ENCODE data around the gene INPP4B.

The INPP4B gene

DNA sequence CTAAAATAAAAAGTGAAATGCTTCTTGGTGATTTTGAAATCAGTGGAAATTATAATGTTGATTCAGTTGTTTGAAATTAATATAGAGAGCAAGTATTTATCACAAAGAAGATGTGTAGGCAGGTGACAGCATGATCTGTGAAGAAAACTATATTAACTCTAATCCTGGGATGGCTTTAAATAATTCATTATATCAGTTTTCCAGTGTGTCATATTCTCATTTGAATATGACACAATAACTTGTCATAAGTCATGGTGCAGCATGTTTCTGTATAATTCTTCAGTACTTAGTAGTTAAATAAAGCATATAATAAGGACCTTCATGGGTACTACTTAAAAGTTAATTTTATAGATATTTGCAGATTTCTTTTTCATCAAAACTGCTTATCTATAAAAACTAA is 573.6 kb downstream of the INPP4B start:
- no peak for DNase-seq

DNA sequence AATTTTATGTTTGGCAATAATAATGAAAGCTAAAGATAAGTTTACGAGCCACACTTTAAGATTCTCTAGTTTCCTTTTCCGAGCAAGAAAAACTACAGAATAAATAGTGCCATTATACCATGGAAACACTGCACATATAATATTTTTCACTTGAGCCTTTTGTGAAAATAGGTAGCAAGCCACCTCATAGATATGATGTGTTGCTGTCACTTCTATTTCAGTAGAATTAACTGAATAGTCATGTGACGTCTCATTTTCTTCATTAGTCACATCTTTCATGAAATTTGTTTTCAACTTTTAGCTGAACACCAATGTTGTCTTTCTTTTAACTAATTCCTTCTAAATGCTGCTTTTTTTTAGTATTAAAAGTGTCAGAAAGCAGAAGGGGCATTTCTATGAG is 574.3 kb downstream of the INPP4B start:
- DNase-seq = no peak

DNA sequence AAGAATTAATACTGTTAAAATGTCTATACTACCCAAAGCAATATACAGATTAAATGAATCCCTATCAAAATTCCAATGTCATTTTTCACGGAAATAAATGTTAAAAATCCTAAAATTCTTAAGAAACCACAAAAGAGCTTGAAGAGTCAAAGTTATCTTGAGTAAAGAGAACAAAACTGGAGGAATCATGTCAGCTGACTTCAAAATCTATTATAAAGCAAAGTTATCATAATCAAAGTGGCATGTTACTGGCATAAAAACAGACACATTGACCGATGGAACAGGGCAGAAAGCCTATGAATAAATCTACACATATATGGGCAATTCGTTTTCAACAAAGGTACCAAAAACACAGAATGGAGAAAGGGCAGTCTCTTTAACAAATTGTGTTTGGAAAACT is 579.0 kb downstream of the INPP4B start:
- DNase-seq = no peak

DNA sequence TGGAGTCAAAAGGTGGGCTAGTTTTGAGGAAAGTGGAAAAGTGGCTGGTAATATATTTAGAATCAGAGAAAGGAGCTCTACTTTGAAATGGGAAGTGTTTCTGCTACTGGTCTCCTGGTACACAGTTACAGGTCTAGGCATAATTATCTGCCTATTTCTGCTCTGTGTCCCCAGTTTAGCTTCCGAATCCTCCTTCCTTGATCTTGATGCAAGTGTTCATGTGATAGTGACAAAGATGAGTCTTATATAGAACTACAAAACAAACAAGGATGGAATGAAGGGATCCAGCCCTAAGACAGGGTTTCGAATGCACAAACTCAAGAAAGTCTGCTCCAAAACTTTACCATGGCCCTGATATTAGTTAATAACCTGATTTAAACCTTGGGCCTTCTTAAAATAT is 580.2 kb downstream of the INPP4B start:
- no peak for DNase-seq

DNA sequence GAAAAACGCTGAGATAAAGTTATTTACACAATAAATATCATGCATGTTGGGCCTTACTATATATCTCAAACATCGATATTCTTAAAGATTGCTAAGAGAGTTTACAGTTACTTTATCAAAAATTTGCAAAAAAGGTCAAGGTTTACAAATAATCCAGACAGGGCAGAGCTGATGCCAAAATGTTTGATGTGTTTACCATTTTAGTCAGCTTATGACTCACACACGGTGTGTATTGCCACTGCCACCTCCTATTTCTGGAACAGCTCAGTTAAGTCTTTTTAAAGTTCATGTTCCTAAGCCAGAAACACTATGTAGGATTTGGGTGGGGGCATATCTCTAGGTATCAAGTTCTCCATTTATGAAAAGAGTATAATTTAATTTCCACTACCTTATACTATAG is 580.6 kb downstream of the INPP4B start:
- no peak for DNase-seq

DNA sequence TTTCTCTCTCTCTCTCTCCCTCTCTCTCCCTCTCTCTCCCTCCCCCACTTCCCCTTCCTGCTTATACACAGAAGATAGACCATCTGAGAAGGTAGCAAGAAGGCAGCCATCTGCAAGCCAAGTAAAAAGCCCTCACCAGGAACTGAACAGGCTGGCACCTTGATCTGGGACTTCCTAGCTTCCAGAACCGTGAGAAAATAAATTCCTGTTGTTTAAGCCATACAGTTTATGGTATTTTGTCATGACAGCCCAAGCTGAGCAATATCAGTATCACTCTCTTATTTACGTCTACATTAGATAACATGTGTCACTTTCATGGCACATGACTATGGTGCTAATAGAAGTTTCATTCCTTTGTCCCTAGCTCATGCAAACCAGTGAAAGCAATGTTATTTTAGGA is 581.1 kb downstream of the INPP4B start:
- no peak for DNase-seq

DNA sequence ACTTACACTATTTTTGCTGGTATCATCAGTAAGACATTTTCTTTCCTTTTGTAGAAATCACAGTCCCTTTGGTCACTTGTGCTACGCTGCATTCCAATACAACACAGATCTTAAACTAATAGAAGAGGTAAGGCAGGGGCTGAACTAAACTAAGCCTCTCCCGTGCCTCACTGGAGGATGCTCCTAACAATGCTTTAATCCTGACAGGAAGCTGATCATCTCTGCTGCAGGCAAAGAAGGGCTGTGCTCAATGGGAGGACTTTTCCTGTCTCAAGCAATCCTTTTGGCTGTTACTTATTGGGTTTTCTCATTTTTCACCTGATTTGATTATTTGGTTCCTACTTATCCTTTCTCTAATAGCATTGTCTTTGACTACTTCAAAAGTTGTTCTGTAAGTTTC is 583.1 kb downstream of the INPP4B start:
- DNase-seq = no peak

DNA sequence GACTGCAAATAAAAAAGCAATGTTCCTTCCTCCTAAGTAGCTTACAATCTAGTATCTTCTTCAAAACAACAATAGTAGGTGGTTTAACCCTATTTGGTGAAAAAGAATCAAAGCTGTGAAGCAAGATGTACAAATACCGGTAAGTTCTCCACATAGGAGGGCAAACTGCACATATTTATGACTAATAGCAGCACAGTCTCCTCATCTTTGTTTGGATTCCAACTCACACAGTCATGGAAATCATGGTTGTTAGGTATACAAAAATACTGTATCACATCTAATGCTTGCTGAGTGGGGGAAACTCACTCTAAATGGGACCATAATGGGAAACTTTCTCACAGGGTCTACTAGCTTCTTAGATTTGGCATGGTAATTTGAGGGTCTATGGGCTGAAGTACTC is 597.2 kb downstream of the INPP4B start:
- DNase-seq = no peak

DNA sequence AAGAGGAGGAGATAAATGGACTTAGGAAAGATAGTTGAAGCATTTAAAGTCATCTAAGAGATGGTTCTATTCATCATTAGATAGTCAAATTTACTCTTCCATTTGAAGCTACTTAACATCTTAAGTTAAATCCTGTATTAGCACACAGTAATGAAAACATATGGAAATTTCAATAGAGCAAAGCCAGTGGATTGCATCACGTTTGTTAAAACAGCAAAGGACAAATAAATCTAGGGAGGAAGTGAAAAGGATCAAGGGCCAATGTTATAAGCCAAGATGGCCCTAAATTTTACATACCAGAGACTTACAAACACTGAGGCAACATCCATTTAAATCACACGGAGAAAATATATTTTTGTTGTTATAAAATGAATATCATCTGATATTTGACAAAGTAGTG is 602.8 kb downstream of the INPP4B start:
- DNase-seq = no peak

DNA sequence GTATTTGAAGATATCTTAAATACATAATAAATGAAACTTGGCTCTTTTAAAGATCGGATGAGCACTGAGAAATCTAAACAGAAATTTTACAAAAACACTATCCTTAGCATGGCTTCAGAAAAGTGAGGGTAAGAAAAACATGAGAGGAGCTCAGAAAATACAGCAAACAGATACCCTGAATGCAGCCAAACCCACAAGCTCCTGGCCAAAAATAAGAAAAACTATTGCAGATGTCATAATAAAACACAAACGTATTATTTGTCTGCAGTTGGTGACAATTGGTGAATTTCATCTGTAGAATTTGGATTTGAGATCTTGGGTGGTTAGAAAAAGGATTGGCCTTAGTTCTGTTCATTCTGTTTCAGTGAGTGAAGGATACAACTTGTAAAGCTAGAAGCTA is 603.9 kb downstream of the INPP4B start:
- DNase-seq = no peak

DNA sequence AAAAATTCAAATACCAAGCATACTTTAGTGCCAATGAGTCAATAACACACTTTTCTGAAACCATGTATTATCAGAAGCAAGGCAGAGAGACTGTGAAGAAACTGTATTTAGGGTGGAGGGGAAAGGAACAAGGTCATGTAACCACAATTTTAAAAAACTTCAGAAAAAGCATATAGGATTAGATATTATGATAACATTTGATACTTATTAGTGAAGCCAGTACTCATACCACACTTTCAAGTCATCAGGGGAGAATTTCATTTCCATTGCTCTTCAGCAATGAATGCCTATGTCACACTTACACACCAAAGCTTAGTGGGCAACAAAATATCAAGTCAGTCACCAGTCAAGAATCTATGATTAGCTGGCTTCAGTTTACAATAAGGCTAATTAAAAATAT is 607.5 kb downstream of the INPP4B start:
- no peak for DNase-seq

DNA sequence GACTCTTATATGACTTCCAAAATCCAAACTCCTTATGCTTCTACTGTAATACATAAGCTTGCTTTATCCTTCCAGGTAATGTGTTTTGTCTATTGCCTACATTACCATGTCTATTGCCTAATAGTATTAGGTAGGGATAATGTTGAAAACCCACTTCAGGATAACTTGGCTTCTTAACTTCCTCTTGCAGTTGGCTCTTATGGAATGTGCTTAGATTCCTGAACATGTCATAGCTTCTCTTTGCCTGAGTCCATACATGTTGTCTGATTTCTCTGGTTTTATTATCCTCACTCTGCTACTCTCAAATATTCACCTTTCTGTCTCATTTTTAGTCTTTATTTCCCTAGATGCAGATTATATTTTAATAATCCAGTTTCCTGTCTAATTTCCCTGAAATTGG is 609.8 kb downstream of the INPP4B start:
- no peak for DNase-seq

DNA sequence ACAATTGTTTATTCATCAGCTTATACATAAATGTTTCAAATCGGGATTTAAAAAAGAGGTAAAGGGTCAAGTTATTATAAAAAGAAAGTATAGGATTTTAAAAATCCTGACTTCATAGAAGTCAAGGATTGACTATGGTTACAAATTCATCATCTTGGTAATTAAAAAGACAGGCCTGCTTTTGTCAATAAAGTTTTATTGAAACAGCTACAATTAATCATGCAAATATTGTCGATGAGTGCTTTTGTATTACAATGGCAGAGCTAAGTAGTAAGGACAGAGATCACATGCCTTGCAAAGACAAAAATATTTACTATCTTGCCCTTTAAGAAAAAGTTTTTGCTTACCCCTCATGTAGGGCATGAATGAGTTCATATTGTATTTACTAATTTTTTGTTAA is 614.3 kb downstream of the INPP4B start:
- DNase-seq = no peak

DNA sequence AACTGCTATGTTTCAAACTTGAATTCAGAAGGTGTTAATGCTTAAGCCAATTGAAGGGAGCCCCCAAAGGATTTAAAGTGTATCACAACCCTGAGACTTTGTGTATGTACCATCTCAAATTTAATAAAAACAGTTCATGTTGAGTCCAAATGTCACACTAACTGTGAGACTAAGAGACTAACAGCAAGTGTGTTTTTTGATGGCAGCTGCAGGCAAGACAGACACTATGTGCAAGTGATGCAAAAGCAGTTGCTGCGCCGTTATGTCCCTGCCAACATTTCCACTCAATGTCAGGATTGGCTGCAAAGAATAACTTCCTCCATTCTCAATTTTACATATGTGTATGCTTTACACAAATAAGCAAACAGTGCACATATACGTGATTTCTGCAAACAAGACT is 615.1 kb downstream of the INPP4B start:
- DNase-seq = no peak

DNA sequence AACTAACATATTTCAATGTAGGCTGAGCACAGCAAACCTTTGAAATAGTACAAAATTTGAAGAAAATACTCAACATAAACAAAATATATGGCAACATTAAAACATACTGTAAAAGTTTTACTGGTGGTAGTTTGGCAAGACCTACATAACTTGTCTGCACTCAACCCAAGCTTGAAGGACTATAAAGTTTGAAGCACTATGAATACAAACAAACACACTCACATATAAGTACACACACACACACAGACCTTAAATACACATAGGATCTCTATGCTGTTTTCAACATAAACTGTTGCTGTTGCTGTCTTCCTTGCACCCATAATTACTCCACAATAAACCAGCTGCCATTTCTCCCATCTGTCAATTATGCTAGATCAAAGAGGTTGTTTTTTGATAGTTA is 620.1 kb downstream of the INPP4B start:
- no peak for DNase-seq

DNA sequence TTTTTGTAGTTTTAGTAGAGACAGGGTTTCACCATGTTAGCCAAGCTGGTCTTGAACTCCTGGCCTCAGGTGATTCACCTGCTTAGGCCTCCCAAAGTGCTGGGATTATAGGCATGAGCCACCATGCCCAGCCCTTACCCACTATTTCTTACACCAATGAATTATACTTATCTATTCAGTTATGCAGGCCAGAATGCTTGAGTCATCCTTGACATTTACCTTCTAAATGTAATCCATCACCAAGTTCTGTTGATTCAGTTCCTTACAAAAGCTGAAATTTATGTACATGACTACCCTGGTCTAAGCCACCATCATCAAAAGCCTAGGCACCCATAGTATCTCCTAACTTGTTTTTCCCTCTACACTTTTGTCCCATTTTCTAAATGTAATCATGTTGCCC is 624.0 kb downstream of the INPP4B start:
- DNase-seq = no peak

DNA sequence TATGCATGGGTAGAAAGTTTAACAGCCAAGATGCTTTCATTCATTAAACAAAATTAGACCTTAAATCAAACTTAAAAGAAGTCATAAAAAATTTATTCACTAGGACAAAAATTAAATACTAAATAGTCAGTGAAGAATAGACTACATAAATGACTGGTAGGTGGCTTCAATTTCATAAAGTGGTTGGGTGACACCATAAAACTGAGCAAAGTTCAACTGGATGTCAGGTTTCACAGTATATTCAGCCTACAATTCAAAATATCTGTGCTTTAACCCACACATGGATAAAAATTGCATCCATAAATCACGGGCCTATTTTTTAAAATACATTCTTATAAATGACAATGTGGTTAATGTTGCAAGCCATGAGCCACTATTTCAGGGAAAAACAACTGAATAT is 627.4 kb downstream of the INPP4B start:
- no peak for DNase-seq

DNA sequence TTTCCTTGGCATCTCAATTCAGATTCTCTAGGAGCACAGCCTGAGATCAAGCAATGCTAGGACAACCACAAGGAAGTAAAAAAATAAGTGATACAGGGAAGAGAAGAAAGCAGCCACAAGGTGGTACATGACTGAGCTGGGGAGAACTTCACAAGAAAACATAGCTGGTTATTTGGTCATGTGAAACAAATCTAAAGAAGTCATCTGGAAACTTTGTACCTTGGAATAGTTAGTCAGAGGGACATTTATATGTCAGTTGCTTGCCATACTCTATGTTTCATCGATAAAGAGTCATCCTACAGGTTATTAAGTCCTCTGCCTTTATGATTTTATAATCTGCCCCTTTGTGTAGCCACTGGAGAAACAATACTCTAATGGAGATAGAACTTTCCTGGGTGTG is 634.7 kb downstream of the INPP4B start:
- no peak for DNase-seq

DNA sequence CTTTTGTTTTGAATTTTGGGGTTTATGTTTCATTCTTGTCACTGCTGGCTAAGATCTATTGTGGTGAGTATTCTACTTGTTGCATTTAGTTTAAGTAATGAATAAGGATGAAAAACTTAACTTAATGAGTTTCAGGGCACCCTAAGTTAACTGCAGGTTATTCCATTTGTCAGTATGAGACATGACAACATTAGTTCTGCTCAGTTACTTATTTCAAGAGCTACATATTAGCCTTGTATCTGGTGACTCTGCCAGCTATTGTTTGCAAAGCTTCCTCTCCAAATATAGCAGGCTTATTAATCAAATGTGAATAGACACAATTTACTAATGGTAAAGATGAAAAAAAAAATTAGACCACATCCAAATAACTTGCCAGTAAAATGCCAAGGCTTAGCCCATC is 642.6 kb downstream of the INPP4B start:
- no peak for DNase-seq

DNA sequence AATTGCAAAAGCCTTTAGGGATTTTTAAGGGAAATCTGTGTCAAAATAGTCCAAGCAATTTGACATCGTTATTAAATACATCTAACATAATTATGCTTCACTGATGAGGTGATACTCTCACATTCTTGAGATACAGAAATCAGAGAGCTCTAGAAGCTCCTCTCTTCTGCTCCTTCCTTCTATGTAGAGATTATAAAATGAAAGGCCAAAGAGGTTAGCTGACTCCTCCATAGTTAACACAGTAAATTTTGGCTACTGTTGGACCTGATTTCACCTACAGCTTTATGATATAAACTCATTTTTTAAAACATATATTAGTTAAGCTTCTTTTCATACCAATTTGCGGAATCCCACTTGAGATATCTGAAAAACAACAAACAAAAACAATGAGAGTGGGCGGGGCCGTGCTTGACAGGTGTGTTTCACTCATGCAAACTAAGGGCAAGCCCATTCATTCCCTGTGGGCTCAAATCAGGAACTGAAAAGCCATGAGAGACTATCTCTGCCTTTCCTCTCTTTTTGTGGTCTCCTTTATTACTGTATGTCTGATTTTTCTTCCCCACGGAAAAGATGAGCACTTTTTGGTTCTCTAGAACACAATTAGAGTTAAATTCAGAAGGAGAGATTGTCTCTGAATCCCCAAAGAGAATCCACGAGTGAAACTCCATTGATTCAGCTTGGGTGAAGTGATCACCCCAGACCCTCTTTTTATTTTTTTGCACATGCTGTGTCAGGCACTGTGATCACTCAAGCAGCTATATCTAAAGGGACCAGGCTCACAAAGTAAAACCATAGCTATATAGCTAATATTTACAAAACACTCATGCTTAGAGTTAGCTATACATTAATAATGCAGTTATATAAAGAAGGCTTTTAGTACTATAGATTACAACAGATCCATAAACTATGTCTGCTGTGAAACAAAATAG is 643.4 kb downstream of the INPP4B start:
- DNase-seq = no peak

DNA sequence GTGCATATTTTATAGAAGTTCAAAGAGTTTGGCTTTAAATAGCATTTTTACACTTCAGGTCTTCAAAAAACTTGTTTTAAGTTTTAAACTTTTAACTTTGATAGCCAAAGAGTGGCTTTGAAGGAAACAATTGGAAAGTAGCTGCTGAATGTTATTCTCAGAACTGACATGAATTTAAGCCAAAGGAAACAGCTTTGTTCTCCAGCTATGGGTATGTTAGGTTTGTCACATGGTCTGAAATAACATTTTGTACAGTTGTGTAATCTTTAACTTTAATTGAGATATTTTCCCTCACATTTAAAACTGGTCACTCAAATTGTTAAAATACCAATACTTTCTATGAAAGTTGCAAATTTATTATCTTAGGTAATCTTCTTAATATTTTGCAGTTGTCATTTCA is 645.1 kb downstream of the INPP4B start:
- DNase-seq = no peak

DNA sequence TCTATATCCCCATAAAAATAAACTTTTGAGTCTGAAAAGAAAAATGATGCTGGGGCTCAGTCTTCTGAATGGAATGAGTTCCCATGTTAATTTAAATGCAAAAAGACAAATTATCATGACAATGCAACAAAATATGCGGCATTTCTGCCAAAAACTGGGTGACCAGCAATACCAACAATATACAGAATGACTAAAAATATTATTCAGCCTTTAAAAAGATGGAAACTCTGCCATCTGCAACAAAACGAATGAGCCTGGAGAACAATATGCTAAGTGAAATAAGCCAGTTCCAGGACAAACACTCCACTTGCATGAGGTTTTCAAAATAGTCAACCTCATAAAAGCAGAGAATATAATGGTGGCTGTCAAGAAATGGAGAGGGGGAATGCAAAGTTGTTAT is 651.2 kb downstream of the INPP4B start:
- DNase-seq = no peak

DNA sequence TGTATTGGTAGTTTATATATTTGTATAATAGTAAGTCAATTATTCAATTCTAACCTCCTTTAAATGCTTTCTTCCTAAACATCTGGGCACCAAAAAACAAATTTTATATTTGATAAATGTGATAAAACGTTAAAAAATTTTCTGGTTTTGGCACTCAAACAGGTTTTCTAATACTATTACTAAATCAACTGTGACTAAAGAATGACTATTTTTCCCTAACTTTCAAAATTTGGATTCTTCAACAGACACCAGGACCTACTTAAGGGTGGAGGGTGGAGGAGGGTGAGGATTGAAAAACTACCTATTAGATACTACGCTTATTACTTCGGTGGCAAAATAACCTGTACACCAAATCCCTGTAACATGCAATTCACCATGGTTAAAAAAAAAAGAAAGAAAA is 654.2 kb downstream of the INPP4B start:
- no peak for DNase-seq

DNA sequence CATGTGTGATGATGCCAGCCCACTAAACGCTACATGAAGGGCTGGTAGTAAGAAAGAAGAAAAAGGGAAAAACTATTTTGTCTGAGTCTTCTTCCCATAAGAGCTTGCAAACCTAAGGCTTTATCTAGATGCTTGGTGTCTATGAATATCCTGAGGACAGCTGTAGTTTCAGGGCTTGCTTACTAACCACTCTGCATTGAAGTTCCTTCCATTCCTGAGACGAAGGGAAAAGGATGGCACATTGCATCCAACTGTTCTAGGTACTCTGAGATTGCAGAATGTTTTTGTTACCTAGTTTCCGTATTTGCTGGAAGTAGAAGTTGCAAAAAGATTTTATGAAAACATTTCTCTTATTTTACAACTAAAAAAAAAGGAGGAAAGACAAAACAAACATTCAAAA is 665.1 kb downstream of the INPP4B start:
- no peak for DNase-seq

DNA sequence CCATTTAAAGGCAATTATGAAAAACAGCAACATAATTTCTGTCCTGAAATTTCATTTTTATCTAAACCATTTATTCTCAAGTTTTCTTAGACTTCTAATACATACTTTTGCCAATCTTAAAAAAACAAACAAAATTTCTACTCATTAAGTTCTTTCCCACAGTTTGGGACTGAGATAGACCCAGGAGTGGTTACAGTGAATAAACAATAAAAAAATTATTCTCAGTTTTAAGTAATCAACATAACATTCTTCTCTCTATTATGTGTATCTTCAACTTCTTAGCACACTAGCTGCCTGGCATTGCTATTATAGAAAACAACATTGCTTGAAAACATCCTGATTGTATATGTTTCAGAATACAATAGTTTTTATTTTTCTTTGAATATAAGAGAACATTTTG is 676.9 kb downstream of the INPP4B start:
- no peak for DNase-seq
